ENCODE data around the gene SBF2.
"Not testable (repeated sequence)": the region's sequence is repeated elsewhere in the genome, so short reads cannot be mapped to it uniquely, and the experiment has no call there.

The SBF2 gene

DNA sequence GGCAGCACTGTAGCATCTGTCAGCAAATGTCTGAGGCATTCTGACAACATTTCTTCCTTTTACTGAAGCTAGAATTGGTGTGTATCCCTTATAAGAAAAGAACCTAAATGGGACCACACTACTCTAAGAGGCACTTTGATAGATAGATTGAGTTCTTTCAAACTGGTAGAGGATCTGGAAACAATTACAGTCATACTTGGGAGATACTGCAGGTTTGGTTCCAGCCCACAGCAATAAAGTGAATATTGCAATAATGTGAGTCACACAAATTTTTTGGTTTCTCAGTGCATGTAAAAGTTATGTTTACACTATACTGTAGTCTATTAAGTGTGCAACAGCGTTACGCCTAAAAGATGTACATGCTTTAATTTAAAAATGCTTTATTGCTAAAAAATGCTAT, 96.9 kb downstream of the SBF2 start:
- DNase-seq (ENCODE audit: low read depth) = peak; percentile 50

DNA sequence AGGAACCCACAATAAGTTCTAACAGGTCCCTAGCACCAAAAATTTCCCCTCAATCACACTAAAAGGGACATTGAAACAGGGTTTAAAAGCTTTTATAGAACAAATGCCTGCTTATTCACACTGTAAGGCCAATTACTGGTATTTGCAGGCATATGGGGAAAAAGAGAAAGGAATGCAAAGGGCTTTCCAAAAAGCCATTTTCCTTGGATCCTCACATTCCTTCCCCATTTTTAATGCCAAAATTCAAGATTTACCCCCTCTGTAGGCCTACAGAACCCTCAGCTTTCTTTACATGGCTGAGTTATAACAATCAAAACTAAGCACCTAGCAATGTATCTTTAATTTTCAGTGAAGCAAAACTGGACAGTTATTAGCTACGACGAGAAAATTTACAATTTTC, 102.0 kb downstream of the SBF2 start:
- DNase-seq (ENCODE audit: low read depth) = no peak

DNA sequence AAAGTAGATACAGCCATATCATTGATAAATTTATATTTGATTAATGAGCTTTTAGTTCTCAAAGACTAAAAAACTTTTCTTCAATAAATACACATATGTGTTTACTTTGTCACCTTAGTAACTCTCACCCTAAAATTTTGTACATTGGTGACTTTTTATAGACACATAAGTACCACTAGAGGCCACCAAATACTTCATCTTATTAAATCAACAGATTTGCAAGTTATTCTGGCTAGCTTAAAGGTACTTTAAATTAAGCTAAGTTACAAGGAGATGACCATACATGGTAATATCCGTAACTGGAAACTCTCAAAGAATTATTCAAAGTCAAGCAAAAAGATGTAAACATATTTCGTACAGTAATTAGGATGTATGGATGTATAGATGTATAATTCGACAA, 112.2 kb downstream of the SBF2 start:
- peak; percentile 73 for DNase-seq (ENCODE audit: low read depth)

DNA sequence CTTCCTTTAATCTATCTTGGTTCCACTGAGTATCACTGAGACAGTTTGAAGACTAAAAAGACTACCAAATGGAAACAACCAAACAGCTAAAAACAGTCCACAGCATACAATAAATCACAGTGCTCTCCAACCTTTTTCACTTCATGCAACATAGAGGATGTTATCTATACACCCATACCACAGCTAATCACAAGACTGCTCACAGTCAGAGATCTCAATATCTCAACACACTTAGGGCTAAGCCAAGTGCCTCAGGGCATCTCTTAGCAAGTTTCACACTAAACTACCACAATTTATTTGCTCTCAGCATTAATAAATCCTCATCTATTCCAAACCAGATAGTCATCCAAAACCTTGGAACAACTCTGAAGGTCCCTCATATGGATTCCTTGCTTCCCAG, 129.4 kb downstream of the SBF2 start:
- no peak for DNase-seq (ENCODE audit: low read depth)

DNA sequence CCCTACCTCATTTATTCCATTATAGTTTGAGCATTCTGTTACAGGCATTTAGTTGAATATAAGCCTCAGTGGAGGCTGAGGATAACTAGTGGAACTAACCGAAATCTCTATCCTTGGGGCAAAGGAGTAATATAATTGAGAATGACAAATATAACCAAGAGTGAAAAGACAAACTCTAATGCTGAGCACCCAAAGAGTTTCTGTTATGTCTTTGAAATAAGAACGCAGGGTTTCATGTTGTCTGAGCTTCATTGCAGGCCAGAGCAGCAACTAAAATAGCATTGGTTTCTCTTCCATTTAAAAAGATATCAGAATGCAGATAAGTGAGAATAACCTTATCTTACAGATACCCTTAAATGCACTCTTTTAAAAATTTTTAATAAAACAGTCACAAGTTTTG, 131.8 kb downstream of the SBF2 start:
- no peak for DNase-seq (ENCODE audit: low read depth)

DNA sequence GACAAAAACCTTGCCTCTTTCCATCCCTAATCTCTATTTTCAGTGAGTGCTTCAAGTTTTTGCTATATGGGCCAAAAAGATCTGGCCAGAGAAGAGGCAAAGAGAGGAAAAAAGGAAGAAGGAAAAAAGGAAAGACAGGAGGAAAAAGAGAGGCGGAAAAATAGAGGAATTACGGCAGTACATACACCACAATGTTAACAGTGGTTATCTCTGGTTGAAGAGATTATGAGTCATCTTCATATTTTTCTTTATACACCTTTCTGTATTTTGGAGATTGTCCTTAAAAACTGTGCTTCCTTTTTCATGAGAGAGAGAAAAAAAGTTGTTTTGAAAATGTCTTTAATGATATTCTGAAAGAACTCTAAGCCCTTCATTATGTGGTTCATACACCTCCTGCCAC, 133.7 kb downstream of the SBF2 start:
- peak; percentile 13 for DNase-seq (ENCODE audit: low read depth)

DNA sequence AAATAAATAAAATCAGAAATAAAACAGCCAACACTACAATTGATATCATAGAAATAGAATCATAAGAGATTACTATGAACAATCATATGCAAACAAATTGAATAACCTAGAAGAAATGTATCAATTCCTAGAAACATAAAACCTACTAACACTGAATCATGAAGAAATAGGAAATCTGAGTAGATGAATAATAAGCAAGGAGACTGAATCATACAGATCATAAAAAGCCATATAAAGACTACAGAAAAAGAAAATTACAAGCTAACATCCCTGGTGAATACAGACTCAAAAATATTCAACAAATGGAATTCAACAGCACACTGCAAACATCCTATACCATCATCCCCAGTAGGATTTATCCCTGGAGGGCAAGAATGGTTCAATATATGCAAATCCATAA, 135.6 kb downstream of the SBF2 start:
- DNase-seq (ENCODE audit: low read depth) = peak; percentile 50

DNA sequence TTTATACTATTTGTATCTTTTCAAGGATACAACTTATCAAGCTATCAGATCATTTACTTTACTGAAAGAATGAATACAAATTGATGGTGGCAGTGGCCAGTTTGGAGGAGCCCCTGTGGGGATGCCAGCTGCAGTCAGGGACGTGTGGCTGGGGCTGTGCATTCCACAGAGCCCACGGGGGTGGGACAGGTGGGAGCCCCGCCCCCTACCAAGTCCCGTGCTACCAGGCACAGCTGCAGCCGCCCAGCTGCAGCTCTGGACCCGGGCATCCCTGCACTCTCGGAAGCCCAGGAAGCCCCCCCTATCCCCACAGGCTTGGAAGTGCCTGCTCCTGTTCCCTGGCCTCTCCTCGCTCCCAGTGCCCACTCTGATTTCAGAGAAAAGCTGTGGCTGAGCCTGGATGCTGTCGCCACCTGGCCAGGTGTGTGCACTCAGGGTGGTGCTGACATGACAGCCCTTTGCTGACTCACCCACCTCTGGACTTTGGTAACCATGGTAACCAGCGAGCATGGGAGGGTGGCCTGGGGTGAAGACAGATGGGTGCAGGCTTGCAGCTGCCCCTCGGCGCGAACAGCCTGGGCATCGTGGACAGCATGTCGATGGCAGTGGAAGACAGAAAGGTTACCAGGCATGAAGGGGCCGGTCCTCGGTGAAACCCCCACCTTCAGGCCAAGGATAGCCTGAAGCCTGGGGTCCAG, 138.1 kb downstream of the SBF2 start:
- no peak for DNase-seq (ENCODE audit: low read depth)

DNA sequence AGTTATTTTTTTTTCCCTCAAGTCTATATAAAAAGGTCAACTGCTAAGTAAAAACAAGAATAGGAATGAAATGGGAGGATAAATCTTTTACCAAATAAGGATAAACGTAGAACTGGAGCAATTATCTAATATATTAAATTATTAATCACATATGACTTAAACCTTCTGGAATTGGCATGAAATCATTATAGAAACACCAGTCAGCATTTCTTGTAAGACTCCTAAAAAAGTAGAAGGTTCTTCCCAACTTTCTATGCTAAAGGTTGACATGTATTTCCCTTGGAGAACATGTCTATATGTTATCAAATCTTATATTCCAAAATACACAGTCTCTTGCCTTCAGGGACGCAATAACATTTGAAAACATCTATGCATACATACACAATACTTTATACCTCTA, 143.2 kb downstream of the SBF2 start:
- no peak for DNase-seq (ENCODE audit: low read depth)

DNA sequence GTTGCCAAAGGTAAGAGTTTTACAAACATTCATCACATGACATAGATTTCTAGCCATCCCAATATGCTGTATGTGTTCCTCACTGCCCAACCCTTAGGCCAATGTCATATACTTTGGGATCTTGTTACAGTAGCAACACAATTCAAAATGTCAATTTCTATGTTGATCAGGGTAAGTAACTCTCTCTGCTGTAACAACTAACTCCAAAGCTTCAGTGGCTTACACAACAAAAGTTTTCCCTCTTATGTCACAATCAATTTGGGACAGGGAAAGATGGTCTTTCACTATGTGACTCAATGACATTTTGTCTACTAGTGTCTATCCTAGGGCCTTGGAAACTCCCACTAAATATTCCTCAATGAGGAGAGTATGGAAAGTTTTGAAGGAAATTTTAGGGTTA, 144.5 kb downstream of the SBF2 start:
- DNase-seq (ENCODE audit: low read depth) = no peak

DNA sequence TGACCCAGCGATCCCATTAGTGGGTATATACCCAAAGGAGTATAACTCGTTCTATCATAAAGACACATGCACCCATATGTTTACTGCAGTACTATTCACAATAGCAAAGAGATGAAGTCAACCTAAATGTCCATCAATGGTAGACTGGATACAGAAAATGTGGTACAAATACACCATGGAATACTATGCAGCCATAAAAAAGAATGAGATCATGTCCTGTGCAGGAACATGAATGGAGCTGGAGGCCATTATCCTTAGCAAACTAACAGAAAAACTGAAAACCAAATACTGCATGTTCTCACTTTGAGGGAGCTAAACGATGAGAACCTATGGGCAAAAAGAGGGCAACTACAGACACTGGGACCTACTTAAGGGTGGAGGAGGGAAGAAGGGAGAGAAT, 146.8 kb downstream of the SBF2 start:
- no peak for DNase-seq (ENCODE audit: low read depth)

DNA sequence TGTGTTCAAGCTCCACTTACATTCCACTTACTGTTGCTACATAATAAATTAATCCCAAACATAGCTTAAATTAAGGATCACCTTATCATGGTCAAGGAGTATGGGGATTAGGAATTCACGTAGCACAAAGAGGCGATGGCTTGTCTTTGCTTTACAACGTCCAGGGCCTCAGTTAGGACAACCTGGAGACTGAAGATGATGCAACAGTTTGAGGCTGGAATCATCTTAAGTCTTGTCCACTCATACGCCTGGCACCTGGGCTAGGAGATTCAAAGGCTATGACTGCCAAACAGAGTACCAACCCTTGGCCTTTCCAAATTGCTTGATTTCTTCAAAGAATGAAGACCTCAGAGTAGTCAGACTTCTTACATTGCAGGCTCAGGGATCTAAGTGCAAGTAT, 149.1 kb downstream of the SBF2 start:
- no peak for DNase-seq (ENCODE audit: low read depth)

DNA sequence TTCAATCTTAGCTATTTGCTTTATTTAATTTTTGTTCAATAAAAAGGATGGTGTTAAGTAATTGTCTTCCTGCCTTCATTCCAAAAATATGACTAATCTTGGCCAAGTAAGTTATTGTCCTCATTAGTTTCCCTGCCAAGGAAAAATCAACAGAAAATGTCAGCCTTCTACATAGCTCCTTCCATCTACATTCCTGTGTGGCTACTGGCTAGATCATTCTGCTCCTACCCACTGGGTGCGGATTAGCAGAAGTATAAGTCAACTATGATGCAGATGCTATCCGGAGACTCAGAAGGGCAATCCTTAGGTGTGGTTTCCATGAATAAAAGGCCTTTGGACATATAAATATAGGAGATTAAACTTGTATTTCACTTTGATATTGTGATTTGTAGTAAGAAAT, 154.4 kb downstream of the SBF2 start:
- peak; percentile 62 for DNase-seq (ENCODE audit: low read depth)

DNA sequence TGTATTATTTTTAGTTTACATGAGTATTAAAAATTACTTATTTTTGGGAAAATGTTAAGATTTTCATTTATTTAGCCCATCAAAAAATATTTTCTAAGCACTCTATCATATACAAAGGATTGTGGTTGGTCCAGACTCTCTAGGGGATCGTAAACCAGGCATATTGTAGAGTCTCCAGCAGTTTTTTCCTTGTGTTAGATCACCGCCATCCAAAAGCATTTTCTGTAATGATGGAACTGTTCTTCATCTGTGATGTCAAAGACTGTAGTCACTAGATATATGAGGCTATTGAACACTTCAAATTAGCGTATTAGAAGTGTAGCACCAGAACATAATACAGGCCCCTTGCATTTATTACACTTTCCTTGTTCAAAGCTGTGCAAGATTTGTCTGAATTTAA, 154.9 kb downstream of the SBF2 start:
- no peak for DNase-seq (ENCODE audit: low read depth)

DNA sequence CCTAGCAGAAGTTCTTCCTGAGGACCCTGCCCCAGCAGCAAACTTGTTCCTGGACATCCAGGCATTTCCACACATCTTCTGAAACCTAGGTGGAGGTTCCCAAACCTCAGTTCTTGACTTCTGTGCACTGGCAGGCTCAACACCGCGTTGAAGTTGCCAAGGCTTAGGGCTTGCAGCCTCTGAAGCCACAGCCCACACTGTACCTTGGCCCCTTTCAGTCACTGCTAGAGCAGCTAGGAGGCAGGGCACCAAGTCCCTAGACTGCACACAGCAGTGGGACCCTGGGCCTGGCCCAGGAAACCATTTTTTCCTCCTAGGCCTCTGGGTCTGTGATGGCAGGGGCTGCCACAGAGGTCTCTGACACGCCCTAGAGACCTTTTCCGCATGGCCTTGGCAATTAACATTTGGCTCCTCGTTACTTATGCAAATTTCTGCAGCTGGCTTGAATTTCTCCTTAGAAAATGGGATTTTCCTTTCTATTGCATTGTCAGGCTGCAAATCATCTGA, 159.0 kb downstream of the SBF2 start:
- DNase-seq (ENCODE audit: low read depth) = no peak

DNA sequence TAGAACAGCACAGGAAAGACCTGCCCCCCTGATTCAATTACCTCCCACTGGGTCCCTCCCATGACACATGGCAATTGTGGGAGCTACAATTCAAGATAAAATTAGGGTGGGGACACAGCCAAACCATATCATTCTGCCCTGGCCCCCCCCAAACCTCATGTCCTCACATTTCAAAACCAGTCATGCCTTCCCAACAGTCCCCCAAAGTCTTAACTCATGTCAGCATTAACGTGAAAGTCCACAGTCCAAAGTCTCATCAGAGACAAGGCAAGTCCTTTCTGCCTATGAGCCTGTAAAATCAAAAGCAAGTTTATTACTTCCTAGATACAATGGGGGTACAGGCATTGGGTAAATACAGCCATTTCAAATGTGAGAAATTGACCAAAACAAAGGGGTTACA, 159.8 kb downstream of the SBF2 start:
- DNase-seq (ENCODE audit: low read depth) = not testable (repeated sequence)

DNA sequence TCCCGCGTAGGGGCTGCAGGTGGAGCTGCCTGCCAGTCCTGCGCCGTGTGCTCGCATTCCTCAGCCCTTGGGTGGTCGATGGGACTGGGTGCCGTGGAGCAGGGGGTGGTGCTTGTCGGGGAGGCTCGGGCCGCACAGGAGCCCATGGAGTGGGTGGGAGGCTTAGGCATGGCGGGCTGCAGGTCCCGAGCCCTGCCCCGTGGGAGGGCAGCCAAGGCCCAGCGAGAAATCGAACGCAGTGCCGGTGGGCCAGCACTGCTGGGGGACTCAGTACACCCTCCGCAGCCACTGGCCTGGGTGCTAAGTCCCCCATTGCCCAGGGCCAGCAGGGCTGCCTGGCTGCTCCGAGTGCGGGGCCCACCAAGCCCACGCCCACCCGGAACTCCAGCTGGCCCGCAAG, 160.8 kb downstream of the SBF2 start:
- DNase-seq (ENCODE audit: low read depth) = not testable (repeated sequence)

DNA sequence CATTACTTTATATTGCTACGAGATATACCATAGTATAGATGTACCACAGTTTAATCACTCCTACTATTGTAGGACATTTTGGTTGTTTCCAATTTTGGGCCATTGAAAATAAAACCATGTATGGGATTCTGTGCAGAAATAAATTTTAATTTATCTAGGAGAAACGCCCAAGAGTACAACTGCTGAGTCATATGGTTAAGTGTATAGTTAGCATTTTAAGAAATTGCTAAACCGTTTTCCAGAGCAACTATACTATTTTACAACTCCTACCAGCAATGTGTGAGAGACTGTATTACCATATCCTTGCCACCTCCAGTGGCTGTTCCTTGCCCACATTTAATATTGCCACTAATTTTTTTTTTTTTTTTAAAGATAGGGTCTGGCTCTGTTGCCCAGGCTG, 163.1 kb downstream of the SBF2 start:
- DNase-seq (ENCODE audit: low read depth) = no peak

DNA sequence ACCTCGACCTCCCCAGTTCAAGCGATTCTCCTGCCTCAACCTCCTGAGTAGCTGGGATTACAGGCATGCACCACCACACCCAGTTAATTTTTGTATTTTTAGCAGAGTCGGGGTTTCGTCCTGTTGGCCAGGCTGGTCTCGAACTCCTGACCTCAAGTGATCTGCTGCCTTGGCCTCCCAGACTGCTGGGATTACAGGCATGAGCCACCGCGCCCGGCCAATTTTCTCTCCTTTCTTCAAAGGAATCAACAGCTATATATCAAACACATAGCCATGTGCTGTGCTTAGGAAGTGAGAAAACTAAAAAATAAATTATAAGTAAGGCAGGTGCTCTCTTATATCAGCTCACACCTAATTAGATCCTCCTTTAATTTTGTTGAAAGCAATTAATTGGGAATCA, 164.8 kb downstream of the SBF2 start:
- DNase-seq (ENCODE audit: low read depth) = not testable (repeated sequence)

DNA sequence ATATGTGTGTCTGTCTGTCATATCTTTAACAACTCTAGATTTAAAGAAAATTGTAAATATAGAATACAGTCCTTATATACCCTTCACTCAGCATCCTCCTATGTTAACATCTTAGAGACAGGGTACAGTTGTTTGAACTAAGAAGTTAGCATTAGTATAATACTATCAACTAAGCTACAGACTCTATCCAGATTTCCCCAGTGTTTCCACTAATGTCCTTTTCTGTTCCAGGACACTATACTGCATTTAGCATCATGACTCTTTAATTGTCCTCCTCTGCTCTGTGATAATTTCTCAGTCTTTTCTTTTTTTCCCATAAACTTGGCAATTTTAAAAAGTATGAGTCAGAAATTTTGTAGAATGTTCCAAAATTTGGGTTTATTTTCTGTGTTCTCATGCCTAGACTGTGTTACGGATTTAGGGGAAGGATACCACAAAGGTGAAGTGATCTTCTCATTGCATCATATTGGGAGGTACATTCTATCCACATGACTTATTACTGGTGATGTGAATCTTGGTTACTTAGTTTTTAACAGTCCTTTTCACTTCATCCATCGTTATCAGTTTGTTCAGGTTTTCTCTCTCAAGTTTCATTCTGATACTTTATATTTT, 168.4 kb downstream of the SBF2 start:
- DNase-seq (ENCODE audit: low read depth) = no peak

DNA sequence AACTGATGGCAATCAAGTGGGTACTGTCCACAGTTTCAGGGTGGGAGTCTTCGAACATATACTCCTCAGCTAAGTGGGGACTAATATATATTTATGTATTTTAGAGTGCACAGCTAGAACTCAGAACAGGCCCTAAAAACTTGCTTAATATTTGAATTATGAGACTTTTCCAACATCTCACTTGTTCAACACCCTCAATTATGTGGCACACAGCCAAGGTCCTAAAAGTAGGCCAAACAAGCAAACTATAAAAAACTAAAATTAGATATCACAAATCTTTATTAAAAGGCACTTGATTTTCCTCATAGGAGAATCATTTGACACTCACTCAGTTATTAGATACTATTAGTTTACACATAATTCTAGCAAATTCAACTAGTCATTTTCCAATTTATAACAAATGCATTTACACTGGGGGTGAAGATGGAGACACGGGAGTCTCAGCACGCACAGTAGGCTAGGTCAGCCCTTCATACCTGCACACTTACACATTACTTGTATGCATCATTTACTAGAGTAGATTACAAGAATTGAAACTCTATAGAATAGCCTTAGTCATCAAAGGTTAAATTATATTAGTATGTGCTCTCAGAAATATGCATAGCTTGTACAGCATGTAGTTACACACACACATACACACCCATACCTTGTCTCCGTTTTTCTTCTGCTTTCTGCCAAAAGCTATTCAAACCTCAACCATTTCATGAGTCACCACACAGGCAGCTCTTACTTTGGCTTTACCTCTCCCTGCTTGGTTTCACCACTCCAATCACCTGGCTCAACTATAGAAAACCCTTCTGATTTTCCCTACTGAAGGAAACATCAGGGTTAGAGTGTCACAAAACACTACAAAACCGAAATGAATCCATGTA, 171.5 kb downstream of the SBF2 start:
- DNase-seq (ENCODE audit: low read depth) = peak; percentile 62

DNA sequence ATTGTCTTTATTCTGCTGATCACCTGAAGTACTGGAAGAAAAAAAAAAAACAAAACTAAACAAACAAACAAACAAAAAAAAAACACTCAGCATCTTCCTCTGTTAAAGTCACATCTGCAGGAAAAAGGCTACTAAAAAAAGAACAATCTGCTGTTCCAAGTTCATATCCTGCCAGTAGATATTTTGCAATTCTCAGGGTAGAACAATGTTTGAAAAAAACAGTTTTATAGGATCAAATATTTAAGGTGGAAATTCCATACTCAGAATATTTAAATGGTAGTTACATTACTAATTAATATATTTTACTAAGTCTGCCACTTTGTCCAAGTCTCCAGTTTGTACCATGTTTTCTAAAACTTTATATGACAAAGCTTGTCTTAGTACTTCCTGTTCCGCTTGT, 175.2 kb downstream of the SBF2 start:
- no peak for DNase-seq (ENCODE audit: low read depth)
